ENCODE results near the gene RGL2.
"Not testable (repeated sequence)": the region's sequence is repeated elsewhere in the genome, so short reads cannot be mapped to it uniquely, and the experiment has no call there.

RGL2 gene

DNA sequence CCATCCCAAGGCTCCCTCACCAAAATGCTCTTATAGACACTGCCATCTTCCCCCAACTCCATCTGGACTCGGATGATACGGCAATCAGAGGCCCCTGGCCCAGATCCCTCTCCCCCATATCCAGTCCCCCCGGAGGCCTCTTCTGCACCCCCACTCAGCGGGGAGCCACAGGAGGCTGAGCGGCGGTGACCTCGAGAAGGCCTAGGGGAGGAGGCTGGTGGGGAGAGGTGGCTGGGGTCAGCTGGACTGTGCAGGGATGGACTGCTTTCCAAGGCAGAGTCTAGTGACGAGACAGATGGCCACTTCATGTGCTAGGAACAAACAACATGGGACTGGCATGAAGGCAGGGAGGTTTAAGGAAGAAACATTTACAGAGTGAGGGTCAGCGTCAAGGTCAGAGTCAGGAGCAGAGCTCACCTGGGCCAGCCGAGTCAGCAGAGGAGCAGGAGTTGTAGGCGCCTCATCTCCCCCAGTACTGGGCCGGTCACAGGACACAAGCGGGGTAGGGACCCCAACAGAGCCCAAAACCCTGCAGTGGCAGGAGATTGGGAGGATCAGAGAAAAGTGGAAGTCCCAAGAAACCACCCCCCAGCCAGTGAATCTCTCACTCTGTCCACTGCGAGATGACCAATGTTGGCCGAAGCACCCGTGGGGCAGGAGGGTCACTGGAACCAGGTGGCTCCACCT lies 5.6 kb downstream of the RGL2 start:
- no peak for DNase-seq

GRCh38 chr6:33290459-33290858 lies 8.3 kb downstream of the RGL2 start:
- no peak for DNase-seq

- DNase-seq = no peak
Observed at GRCh38 chr6:33289784-33290315, 8.9 kb downstream of the RGL2 start.

GRCh38 chr6:33288921-33289783 lies 9.6 kb downstream of the RGL2 start, which contains the start of the genes PFDN6 and WDR46:
TSS of gene PFDN6 (plus strand) at chr6:33289601. CDS start at chr6:33289857, 256 bp downstream.
TSS of gene WDR46 (minus strand) at chr6:33289239. CDS start at chr6:33289170, 69 bp downstream.
- peak; percentile 92 for DNase-seq

DNA sequence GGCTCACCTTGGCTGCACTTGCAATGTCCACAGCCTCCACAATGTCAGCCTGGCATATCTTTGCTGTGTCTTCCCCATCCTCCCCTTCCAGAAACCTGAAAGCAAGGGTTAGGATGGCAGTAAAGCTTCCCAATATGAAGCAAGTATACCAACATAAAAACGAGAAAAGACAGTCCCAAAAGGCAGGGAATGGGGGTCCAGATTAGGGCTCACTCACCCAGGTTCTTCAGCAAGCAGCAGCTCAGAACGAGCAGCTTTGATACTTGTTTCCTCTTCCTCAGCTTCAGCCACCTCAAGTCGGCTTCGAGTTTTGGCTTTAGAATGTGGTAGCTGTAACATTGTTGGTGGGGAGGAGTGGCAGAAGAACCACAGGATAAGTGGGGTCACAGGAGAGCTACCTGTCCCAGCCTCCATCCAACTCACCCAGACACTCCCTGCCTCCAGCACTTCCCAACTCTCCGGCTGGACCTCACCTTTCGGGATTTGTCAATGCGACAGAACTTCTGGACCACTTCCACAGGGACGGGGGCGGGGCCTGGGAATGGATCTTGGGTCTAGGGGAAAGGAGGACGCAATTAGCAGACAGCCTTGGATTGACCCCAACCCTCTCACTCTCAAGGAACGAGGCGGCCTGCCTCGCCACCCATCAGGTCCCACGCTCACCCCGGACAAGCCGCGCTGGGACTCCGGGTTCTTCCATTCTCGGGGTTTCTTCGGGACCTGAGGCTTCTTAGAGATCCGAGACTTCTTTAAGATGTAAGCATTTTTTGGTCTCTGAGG lies 10.4 kb downstream of the RGL2 start:
- DNase-seq = no peak

GRCh38 chr6:33286946-33287914 lies 11.5 kb downstream of the RGL2 start:
- no peak for DNase-seq

DNA sequence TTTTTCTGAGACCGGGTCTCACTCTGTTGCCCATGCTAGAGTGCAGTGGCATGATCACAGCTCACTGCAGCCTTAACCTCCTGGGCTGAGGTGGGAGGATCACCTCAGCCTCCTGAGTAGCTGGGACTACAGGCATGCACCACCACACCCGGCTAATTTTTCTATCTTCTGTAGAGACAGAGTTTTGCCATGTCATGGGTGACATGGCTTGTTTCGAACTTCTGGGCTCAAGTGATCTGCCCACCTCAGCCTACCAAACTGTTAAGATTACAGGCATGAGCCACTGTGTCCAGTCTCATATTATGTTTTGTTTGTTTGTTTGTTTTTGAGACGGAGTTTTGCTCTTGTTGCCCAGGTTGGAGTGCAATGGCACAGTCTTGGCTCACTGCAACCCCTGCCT lies 13.5 kb downstream of the RGL2 start:
- not testable (repeated sequence) for DNase-seq

DNA sequence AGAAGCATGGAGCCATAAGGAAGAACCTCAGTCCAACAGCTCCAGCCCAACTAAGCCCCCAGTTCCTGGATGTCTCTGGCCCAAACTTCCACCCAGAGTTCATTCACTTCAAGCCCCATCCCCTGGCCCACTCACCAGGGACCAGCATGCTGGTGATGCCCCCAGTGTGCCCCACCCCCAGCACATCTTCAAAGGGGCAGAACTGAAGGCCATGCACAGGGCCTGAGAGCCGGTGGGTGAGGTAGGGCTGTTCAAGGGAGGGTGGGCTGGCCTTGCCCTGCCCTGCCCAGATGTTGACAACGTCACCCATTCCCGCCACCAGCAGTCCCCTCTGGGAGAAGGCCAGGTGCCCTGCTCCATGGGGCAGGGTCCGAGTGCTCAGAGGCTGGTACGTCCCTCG lies 18.2 kb downstream of the RGL2 start:
- DNase-seq = no peak

GRCh38 chr6:33279971-33280511 lies 18.7 kb downstream of the RGL2 start:
- DNase-seq = no peak

GRCh38 chr6:33279257-33279695 lies 19.5 kb downstream of the RGL2 start:
- no peak for DNase-seq

DNA sequence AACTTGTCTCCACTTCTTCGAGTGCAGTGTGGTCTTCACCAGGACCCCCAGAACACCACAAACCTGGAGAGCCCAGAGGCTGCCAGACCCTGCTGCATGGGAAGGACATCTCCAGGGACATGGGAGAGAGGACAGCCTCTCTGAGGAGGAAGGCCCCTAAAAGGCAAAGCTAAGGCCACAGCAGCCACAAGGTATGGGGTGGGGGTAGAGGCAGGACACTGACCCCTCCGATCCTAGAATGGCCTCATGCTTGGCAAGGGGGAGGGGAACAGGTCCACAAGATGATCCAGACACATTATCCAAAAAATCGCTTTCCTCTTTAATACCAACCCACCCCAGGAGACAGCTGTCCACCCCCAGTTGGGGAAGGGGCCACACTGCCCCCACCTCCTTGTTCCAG lies 19.9 kb downstream of the RGL2 start:
- no peak for DNase-seq

DNA sequence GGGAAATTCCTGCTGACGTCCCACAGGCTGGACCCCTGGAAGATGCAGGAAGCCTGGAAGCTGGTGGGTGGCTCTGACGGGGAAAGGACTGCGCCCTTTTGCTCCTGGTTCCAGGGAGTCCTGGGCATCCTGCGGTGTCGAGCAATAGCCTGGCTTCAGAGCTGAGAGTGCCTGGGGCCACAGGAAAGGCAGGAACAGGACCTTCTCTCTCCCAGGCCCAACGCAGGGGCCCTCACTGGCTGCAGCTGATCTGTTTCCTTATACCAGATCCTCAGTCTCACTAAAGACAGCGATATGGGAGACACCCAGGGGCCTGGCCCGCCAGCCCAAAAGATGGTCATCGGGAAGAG lies 20.4 kb downstream of the RGL2 start:
- no peak for DNase-seq

GRCh38 chr6:33277663-33278391 lies 20.9 kb downstream of the RGL2 start:
- no peak for DNase-seq

- DNase-seq = peak; percentile 90
Observed at GRCh38 chr6:33276864-33277662, 21.7 kb downstream of the RGL2 start, which contains the start of gene B3GALT4. TSS of gene B3GALT4 (plus strand) at chr6:33277123. CDS start at chr6:33277420, 297 bp downstream.

- DNase-seq = no peak
Observed at GRCh38 chr6:33276581-33276863, 22.2 kb downstream of the RGL2 start.

DNA sequence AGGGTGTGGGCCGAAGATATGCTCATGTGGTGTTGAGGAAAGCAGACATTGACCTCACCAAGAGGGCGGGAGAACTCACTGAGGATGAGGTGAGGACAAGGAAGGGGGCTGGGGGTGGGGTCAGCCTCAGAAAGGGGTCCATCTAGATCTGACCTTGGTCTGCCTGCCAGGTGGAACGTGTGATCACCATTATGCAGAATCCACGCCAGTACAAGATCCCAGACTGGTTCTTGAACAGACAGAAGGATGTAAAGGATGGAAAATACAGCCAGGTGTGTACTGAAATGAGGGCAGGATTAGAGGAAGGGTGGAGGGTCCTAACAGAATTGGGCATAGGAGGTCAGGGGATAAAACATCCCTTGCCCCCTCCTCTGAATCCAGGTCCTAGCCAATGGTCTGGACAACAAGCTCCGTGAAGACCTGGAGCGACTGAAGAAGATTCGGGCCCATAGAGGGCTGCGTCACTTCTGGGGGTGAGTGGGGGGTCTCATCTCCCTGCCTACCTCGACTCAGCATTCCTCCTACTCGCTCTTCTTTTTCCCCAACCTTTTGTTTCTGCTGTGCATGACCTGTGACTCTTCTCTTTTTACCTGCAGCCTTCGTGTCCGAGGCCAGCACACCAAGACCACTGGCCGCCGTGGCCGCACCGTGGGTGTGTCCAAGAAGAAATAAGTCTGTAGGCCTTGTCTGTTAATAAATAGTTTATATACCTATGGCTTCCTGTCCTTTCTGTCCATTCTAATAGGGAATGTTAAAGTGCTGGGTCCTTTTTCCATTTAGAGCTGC lies 22.8 kb downstream of the RGL2 start:
- DNase-seq = not testable (repeated sequence)

GRCh38 chr6:33273924-33274902 lies 24.5 kb downstream of the RGL2 start:
- DNase-seq = no peak
